Smooth muscle cell (in vitro differentiated cells): Measurements from ENCODE around the gene SEC14L5. TPM values are rescaled to one million over a fixed set of nuclear protein-coding genes. Genes with fewer than 3 reads are reported as not detected.
A peak's percentile ranks its signal among the peaks of the same experiment; 100 is the strongest.

Experiments used
- DNase-seq: peaks from one replicate; lab custom pipeline; 2025; ENCODE audit not compliant: unreplicated experiment; lab: John Stamatoyannopoulos, UW
- H2AFZ ChIP-seq: fragments of 200-600 bp; sonication (generic); 2 replicates; pipeline ENCODE4 v1.6.0; 2016; ENCODE audit warnings: antibody characterized with exemption, low read depth, mild to moderate bottlenecking
- H3F3A ChIP-seq: fragments of 200-600 bp; sonication (generic); 2 replicates; pipeline ENCODE4 v1.6.0; 2017; ENCODE audit warnings: antibody characterized with exemption, low read depth
- H3K27ac ChIP-seq: fragments of 200-600 bp; sonication (generic); 2 replicates; pipeline ENCODE4 v1.5.1; 2016; ENCODE audit warnings: low read depth, mild to moderate bottlenecking
- H3K27me3 ChIP-seq: fragments of 200-600 bp; sonication (generic); 2 replicates; pipeline ENCODE4 v1.6.1; 2016; ENCODE audit warnings: low read depth, mild to moderate bottlenecking
- H3K36me3 ChIP-seq: fragments of 200-600 bp; sonication (generic); 2 replicates; pipeline ENCODE4 v1.5.1; 2016; ENCODE audit warnings: low read depth
- H3K4me1 ChIP-seq: fragments of 200-600 bp; sonication (generic); 2 replicates; pipeline ENCODE4 v1.5.1; 2016; ENCODE audit warnings: low read depth
- H3K4me2 ChIP-seq: fragments of 200-600 bp; sonication (generic); 2 replicates; pipeline ENCODE4 v1.6.0; 2016; ENCODE audit warnings: mild to moderate bottlenecking
- H3K4me3 ChIP-seq: fragments of 200-600 bp; sonication (generic); 2 replicates; pipeline ENCODE4 v1.5.1; 2016; ENCODE audit warnings: mild to moderate bottlenecking
- H3K79me2 ChIP-seq: fragments of 200-600 bp; sonication (generic); 2 replicates; pipeline ENCODE4 v1.6.0; 2016; ENCODE audit warnings: low read depth, mild to moderate bottlenecking
- H3K9ac ChIP-seq: fragments of 200-600 bp; sonication (generic); 2 replicates; pipeline ENCODE4 v1.6.0; 2016; ENCODE audit warnings: low read depth
- H3K9me3 ChIP-seq: fragments of 200-600 bp; sonication (generic); replicated peaks from 2 replicates; pipeline ENCODE4 v1.5.1; 2016; ENCODE audit warnings: low read depth
- H4K20me1 ChIP-seq: fragments of 200-600 bp; sonication (generic); 2 replicates; pipeline ENCODE4 v1.6.0; 2016; ENCODE audit warnings: low read depth
- CTCF ChIP-seq: fragments of 200-600 bp; sonication (generic); IDR thresholded peaks from 2 replicates; pipeline ENCODE4 v1.5.1; 2017; ENCODE audit warnings: borderline replicate concordance, mild to moderate bottlenecking, antibody characterized with exemption; ENCODE audit not compliant: insufficient read depth, poor library complexity, severe bottlenecking
- WGBS: methylation state at CpG from one replicate; pipeline ENCODE4 v1.1.7; 2016; ENCODE audit warnings: low lambda C conversion rate; 5-methylcytosine and 5-hydroxymethylcytosine counted together
- polyA plus RNA-seq: library from polyadenylated mRNA; unstranded; fragments of >200 nt; fragmentation: Nextera tagmentation; extraction: Ambion mirVana; gene quantifications from 2 replicates; pipeline ENCODE4 v1.2.1, GENCODE V29; 2016
- total RNA-seq: library from RNA; depleted of rRNA; stranded (reverse); fragments of >200 nt; gene quantifications from 2 replicates; pipeline ENCODE4 v1.2.3, GENCODE V29; 2014

Gene SEC14L5
- total RNA-seq (not detected in 2 replicates), polyA plus RNA-seq (not detected in 2 replicates)

GRCh38 chr16:4957720-4958509 lies at the start of gene SEC14L5:
TSS of gene SEC14L5 (plus strand) at chr16:4958330. CDS start at chr16:4959324, 994 bp downstream.
- Histone ChIP-seq H3K4me3 (peak within 1 kb of the TSS; percentile 44), H4K20me1 (no peaks in the 10 kb centered on the region), H2AFZ (peak within 1 kb of the TSS; percentile 76), H3K27me3 (peaks cover 5% of the 10 kb centered on the region), H3K36me3 (no peaks in the 10 kb centered on the region), H3F3A (peaks cover 5% of the 10 kb centered on the region), H3K27ac (no peak within 1 kb of the TSS), H3K9ac (no peak within 1 kb of the TSS), H3K9me3 (no peaks in the 10 kb centered on the region), H3K4me2 (peak within 1 kb of the TSS; percentile 85), H3K79me2 (no peaks in the 10 kb centered on the region), H3K4me1 (peaks cover 7% of the 10 kb centered on the region)
- DNase-seq: peak; percentile 96
- WGBS: 2% methylated on average over 49 of the region's 56 CpGs
- TF ChIP-seq CTCF: no peak

- Histone ChIP-seq H3K4me1 (no peaks in the 10 kb centered on the region), H3K36me3 (no peaks in the 10 kb centered on the region), H3K27me3 (no peaks in the 10 kb centered on the region), H3K9ac (no peak overlapping the region), H3K79me2 (no peaks in the 10 kb centered on the region), H4K20me1 (no peaks in the 10 kb centered on the region), H2AFZ (no peak overlapping the region), H3K4me2 (no peak overlapping the region), H3K27ac (no peak overlapping the region), H3F3A (no peaks in the 10 kb centered on the region), H3K9me3 (no peaks in the 10 kb centered on the region), H3K4me3 (no peak overlapping the region)
- TF ChIP-seq CTCF: no peak
- WGBS: 98% methylated on average over 3 of the region's 5 CpGs
- DNase-seq: no peak
Measured at GRCh38 chr16:4908854-4909401, 49.2 kb upstream of the SEC14L5 start.

- no peak overlapping the region for H2AFZ ChIP-seq
- H4K20me1 ChIP-seq: no peaks in the 10 kb centered on the region
- H3K4me3 ChIP-seq: no peak overlapping the region
- H3K27ac ChIP-seq: no peak overlapping the region
- H3K27me3 ChIP-seq: no peaks in the 10 kb centered on the region
- H3K36me3 ChIP-seq: no peaks in the 10 kb centered on the region
- no peaks in the 10 kb centered on the region for H3K4me1 ChIP-seq
- no peak overlapping the region for H3K9ac ChIP-seq
- 93% methylated on average over 7 of the region's 7 CpGs for WGBS
- no peaks in the 10 kb centered on the region for H3K9me3 ChIP-seq
- TF ChIP-seq CTCF: no peak
- no peaks in the 10 kb centered on the region for H3K79me2 ChIP-seq
- DNase-seq: no peak
- H3K4me2 ChIP-seq: no peak overlapping the region
- H3F3A ChIP-seq: no peaks in the 10 kb centered on the region
Measured at GRCh38 chr16:4909825-4910224, 48.3 kb upstream of the SEC14L5 start.
